ENCODE data around the gene PAQR7. TPM values are rescaled to one million over a fixed set of nuclear protein-coding genes. Genes with fewer than 3 reads are reported as not detected.

PAQR7 gene
- total RNA-seq, 4 donors from 2014 or later: 2.5 to 8.5 (median 6.4) TPM

GRCh38 chr1:25880518-25880917 is 5.0 kb upstream of the PAQR7 start:
- 90 to 93% methylated on average over 5 of the region's 5 CpGs for WGBS, 2 donors
- no peaks in the 10 kb centered on the region for H3K27me3 ChIP-seq
- no peaks in the 10 kb centered on the region for H3K36me3 ChIP-seq
- no peak for DNase-seq
- TF ChIP-seq, protein P1, sequence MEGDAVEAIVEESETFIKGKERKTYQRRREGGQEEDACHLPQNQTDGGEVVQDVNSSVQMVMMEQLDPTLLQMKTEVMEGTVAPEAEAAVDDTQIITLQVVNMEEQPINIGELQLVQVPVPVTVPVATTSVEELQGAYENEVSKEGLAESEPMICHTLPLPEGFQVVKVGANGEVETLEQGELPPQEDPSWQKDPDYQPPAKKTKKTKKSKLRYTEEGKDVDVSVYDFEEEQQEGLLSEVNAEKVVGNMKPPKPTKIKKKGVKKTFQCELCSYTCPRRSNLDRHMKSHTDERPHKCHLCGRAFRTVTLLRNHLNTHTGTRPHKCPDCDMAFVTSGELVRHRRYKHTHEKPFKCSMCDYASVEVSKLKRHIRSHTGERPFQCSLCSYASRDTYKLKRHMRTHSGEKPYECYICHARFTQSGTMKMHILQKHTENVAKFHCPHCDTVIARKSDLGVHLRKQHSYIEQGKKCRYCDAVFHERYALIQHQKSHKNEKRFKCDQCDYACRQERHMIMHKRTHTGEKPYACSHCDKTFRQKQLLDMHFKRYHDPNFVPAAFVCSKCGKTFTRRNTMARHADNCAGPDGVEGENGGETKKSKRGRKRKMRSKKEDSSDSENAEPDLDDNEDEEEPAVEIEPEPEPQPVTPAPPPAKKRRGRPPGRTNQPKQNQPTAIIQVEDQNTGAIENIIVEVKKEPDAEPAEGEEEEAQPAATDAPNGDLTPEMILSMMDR (IDR thresholded peaks at IDR 0.05): no peak
- no peak for TF ChIP-seq POLR2A (IDR thresholded peaks at IDR 0.05)
- no peak overlapping the region for H3K27ac ChIP-seq
- no peak overlapping the region for H3K4me3 ChIP-seq (replicated peaks in 1 of 3)
- H3K4me1 ChIP-seq: peaks cover 3 to 7% of the 10 kb centered on the region in 2 donors
- no peaks in the 10 kb centered on the region for H3K9me3 ChIP-seq
- intact Hi-C loops (cut with DNase I): no loop called here

GRCh38 chr1:25879675-25880074 is 4.2 kb upstream of the PAQR7 start:
- H3K4me3 ChIP-seq (replicated peaks in 1 of 3): no peak overlapping the region
- intact Hi-C loops (cut with DNase I): no loop called here
- H3K36me3 ChIP-seq: no peaks in the 10 kb centered on the region
- no peaks in the 10 kb centered on the region for H3K9me3 ChIP-seq
- WGBS, 2 donors: 52 to 54% methylated on average over 1 to 2 of the region's 2 CpGs
- H3K27ac ChIP-seq: no peak overlapping the region
- TF ChIP-seq POLR2A (IDR thresholded peaks at IDR 0.05): no peak
- TF ChIP-seq, protein P1 (IDR thresholded peaks at IDR 0.05): no peak
- peak; percentile 52 to 57 for DNase-seq
- peaks cover 7 to 10% of the 10 kb centered on the region in 2 donors for H3K4me1 ChIP-seq
- no peaks in the 10 kb centered on the region for H3K27me3 ChIP-seq

DNA sequence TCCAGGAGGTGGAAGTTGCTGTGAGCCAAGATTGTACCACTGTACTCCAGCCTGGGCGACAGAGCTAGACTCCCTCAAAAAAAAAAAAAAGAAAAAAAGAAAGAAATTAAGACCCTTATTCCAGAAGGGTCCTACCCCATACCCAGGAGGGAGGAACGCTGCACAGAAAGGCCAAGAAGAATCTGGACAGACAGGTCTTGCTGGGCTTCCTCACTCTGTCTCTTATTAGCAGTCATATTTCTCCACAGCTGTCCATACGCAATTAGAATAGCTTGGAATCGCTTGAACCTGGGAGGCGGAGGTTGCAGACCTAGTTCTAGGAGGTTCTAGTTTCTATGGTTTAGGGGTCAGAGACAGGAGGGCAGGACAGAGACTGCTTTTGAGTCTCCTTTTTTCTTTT is 3.2 kb upstream of the PAQR7 start:
- Histone ChIP-seq H3K4me1 (peaks cover 11 to 12% of the 10 kb centered on the region in 2 donors), H3K4me3 (replicated peaks in 1 of 3) (no peak overlapping the region), H3K9me3 (no peaks in the 10 kb centered on the region), H3K27ac (no peak overlapping the region), H3K36me3 (no peaks in the 10 kb centered on the region), H3K27me3 (no peaks in the 10 kb centered on the region)
- intact Hi-C loops (cut with DNase I): no loop called here
- DNase-seq: no peak
- WGBS, 2 donors: 84 to 86% methylated on average over 5 of the region's 5 CpGs
- TF ChIP-seq, protein P1 (IDR thresholded peaks at IDR 0.05): no peak
- no peak for TF ChIP-seq POLR2A (IDR thresholded peaks at IDR 0.05)

DNA sequence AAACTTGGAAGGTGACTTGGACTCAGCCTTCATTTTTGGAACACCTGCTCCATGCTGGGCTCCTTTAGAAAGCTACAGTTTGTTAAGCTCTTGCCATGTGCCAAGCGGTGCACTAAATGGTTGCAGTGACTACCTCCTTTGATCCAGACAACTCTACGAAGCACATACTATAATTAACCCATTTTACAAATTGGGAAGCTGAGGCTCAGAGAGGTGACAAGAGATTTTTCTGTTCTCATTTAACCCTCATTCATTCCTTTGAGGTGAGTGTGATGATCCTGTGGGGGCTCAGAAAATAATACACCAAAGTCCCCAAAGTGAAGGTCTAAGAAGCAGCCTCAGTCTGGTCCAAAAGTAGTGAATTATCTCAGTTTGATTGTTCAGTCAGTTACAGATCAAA is 1.6 kb upstream of the PAQR7 start:
- H3K36me3 ChIP-seq: no peaks in the 10 kb centered on the region
- DNase-seq: no peak
- WGBS, 2 donors: 92 to 95% methylated on average over 2 of the region's 2 CpGs
- intact Hi-C loops (cut with DNase I): no loop called here
- no peak overlapping the region for H3K4me3 ChIP-seq (replicated peaks in 1 of 3)
- no peak overlapping the region for H3K27ac ChIP-seq
- TF ChIP-seq, protein P1 (IDR thresholded peaks at IDR 0.05): no peak
- no peak for TF ChIP-seq POLR2A (IDR thresholded peaks at IDR 0.05)
- H3K27me3 ChIP-seq: no peaks in the 10 kb centered on the region
- no peaks in the 10 kb centered on the region for H3K9me3 ChIP-seq
- H3K4me1 ChIP-seq: peaks cover 12 to 20% of the 10 kb centered on the region in 2 donors

- no peak overlapping the region for H3K27ac ChIP-seq
Measured at GRCh38 chr1:25876693-25877077, 1.2 kb upstream of the PAQR7 start.

More at GRCh38 chr1:25876693-25877077, 1.2 kb upstream of the PAQR7 start:
- no peak for DNase-seq
- 81 to 82% methylated on average over 2 of the region's 2 CpGs for WGBS, 2 donors
- Histone ChIP-seq H3K4me1 (peaks cover 15 to 25% of the 10 kb centered on the region in 2 donors), H3K9me3 (no peaks in the 10 kb centered on the region), H3K36me3 (no peaks in the 10 kb centered on the region), H3K27me3 (no peaks in the 10 kb centered on the region), H3K4me3 (replicated peaks in 1 of 3) (no peak overlapping the region)
- intact Hi-C loops (cut with DNase I): no loop called here
- TF ChIP-seq POLR2A (IDR thresholded peaks at IDR 0.05): no peak
- TF ChIP-seq, protein P1 (IDR thresholded peaks at IDR 0.05): no peak

All from thyroid gland (tissue), 4 donors.